Gastrocnemius medialis (tissue), 4 donors: Measurements from ENCODE around the gene NR3C2. TPM values are rescaled to one million over a fixed set of nuclear protein-coding genes. Genes with fewer than 3 reads are reported as not detected.
A peak's percentile ranks its signal among the peaks of the same experiment; 100 is the strongest.

Experiments
- ATAC-seq, 2 donors: fragments of 150-250 bp; one replicate each; pipeline ENCODE4 v1.9.1; 2016
- DNase-seq, 2 donors: peaks; one replicate each; pipeline ENCODE4 v3.0.0-alpha.2; 2019
- H3K27ac ChIP-seq, 4 donors: fragments of 200-600 bp; sonication (generic); 1 replicate in 1 of 4; 2 replicates in 3 of 4; pipeline ENCODE4 v1.5.1; 2016 to 2018; ENCODE audit warnings: mild to moderate bottlenecking in 2 of 4, moderate library complexity in 1 of 4
- H3K27me3 ChIP-seq, 3 donors: fragments of 200-600 bp; sonication (generic) in 2 of 3; 1 replicate in 1 of 3; 2 replicates in 2 of 3; pipeline versions ENCODE4 v1.5.1 to v1.6.0; 2016 to 2019; ENCODE audit warnings: mild to moderate bottlenecking in 1 of 3, moderate library complexity in 1 of 3
- H3K36me3 ChIP-seq, 2 donors: fragments of 200-600 bp; sonication (generic) in 1 of 2; one replicate each; pipeline ENCODE4 v1.5.1; 2017 to 2018
- H3K4me1 ChIP-seq, 2 donors: fragments of 200-600 bp; sonication (generic) in 1 of 2; one replicate each; pipeline ENCODE4 v1.5.1; 2016 to 2017; ENCODE audit warnings: mild to moderate bottlenecking in 2 of 2
- H3K4me3 ChIP-seq, 4 donors: fragments of 200-600 bp; sonication (generic) in 3 of 4; 1 replicate in 1 of 4; 2 replicates in 3 of 4; pipeline ENCODE4 v1.5.1; 2016 to 2019; ENCODE audit warnings: mild to moderate bottlenecking in 2 of 4
- H3K9me3 ChIP-seq, 3 donors: fragments of 200-600 bp; sonication (generic) in 2 of 3; 1 replicate in 1 of 3; 2 replicates in 2 of 3; pipeline ENCODE4 v1.5.1; 2016 to 2019
- POLR2A ChIP-seq, 2 donors: fragments of 450-650 bp; IDR thresholded peaks; one replicate each; pipeline ENCODE4 v1.6.1; 2017; ENCODE audit warnings: antibody characterized with exemption in 2 of 2, mild to moderate bottlenecking in 2 of 2, moderate library complexity in 2 of 2
- in situ Hi-C, 4 donors: fragments of 200-750 bp; cut with MboI; loops; one replicate each; pipeline versions ENCODE4 v1.15.0 to v1.8.0; 2017; ENCODE audit warnings: low sequenced_read_pairs in 4 of 4
- intact Hi-C: fragments of 100-400 bp; cut with DNase I; formaldehyde crosslinking; loops from one replicate; pipeline ENCODE4 v1.15.1; 2023; ENCODE audit warnings: low total_unique reads
- total RNA-seq, 4 donors: library from RNA; depleted of rRNA; stranded (reverse); fragments of >200 nt; gene quantifications; one replicate each; pipeline versions ENCODE4 v1.1.0 to v1.2.3, GENCODE V29; 2016
- TF ChIP-seq, protein P1 (sequence below), 5 experiments: fragments of 450-650 bp in 3 of 5; fragments of 200-600 bp in 2 of 5; sonication (generic) in 2 of 5; IDR thresholded peaks in 4 of 5; conservative IDR thresholded peaks in 1 of 5; 1 replicate in 4 of 5; 2 replicates in 1 of 5; pipeline ENCODE4 v1.5.1; 2016 to 2019; ENCODE audit warnings: antibody characterized with exemption in 5 of 5, mild to moderate bottlenecking in 3 of 5, moderate library complexity in 3 of 5

Gene NR3C2
- total RNA-seq, 4 donors from 2014 or later = 5.6 to 10.4 (median 8.1) TPM

DNA sequence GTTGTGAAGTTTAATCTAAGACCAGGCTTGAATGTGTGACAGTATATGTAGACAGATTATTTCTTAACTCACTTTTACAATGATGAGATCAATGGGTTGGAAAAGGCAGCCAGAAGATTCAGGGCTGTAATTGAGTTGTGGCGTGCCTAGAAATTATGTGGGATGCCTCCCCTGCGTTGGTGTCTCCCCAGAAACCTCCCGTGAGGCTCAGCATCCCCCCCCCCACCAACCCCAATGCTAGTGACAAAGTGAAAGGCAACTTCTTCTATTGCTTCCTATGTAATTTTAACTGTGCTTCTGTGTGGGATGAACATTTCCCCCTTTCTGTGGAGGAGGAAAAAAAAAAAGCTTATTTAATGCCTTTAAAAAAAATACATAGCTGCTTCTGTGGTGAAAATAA is 412.4 kb downstream of the NR3C2 start:
- TF ChIP-seq POLR2A (IDR thresholded peaks at IDR 0.05) = no peak
- TF ChIP-seq, protein P1, sequence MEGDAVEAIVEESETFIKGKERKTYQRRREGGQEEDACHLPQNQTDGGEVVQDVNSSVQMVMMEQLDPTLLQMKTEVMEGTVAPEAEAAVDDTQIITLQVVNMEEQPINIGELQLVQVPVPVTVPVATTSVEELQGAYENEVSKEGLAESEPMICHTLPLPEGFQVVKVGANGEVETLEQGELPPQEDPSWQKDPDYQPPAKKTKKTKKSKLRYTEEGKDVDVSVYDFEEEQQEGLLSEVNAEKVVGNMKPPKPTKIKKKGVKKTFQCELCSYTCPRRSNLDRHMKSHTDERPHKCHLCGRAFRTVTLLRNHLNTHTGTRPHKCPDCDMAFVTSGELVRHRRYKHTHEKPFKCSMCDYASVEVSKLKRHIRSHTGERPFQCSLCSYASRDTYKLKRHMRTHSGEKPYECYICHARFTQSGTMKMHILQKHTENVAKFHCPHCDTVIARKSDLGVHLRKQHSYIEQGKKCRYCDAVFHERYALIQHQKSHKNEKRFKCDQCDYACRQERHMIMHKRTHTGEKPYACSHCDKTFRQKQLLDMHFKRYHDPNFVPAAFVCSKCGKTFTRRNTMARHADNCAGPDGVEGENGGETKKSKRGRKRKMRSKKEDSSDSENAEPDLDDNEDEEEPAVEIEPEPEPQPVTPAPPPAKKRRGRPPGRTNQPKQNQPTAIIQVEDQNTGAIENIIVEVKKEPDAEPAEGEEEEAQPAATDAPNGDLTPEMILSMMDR (IDR thresholded peaks at IDR 0.05 in 4 of 5, conservative IDR thresholded peaks at IDR 0.05 in 1 of 5) = no peak
- in situ Hi-C loops (no loop called here), intact Hi-C loops (loop anchor here (2.0 kb wide), 1 partner anchor 13 kb away; no protein-coding TSS in a partner anchor)
- Histone ChIP-seq H3K27ac (peak overlapping the region; percentile 51 to 76 (median 56)), H3K9me3 (no peaks in the 10 kb centered on the region), H3K4me1 (peaks cover 43 to 48% of the 10 kb centered on the region in 2 donors), H3K36me3 (no peaks in the 10 kb centered on the region), H3K27me3 (no peaks in the 10 kb centered on the region), H3K4me3 (no peak overlapping the region)
- DNase-seq = no peak
- no peak for ATAC-seq
